C4-2B (cell line): ENCODE results near the gene KRTAP19-8.

Experiments
- H3K27ac ChIP-seq: fragments of 450-650 bp; 2 replicates; pipeline ENCODE4 v1.5.1; 2017
- CTCF ChIP-seq: fragments of 450-650 bp; conservative IDR thresholded peaks from 2 replicates; pipeline ENCODE4 v1.5.1; 2017; ENCODE audit warnings: mild to moderate bottlenecking
- ZFX ChIP-seq: fragments of 450-650 bp; IDR thresholded peaks from 2 replicates; pipeline ENCODE4 v1.6.1; 2017

KRTAP19-8 gene

GRCh38 chr21:30988706-30989105 lies 49.6 kb downstream of the KRTAP19-8 start:
- H3K27ac ChIP-seq: no peak overlapping the region

More at GRCh38 chr21:30988706-30989105, 49.6 kb downstream of the KRTAP19-8 start:
- TF ChIP-seq CTCF (no peak), ZFX (no peak)
